ENCODE results near the gene OR51E2.

DNA sequence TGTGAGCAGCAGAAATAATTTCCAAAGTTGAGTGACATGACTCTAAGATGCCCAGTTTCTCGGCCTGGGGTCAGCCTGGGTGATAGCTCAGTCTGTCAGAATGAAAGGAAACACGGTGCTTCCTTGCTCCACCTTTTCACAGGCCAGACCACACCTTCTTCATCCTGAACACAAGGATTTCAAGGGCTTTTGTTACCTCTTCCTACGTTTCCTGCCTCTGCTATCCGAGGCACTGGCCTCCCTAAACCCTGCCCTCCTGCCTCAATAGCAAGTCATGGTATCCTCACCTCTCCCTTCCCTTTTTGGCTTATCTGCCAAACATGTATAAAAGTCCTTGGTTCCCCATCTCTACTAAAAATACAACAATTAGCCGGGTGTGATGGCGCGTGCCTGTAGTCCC, 55.6 kb downstream of the OR51E2 start:
- TF ChIP-seq, protein P1, sequence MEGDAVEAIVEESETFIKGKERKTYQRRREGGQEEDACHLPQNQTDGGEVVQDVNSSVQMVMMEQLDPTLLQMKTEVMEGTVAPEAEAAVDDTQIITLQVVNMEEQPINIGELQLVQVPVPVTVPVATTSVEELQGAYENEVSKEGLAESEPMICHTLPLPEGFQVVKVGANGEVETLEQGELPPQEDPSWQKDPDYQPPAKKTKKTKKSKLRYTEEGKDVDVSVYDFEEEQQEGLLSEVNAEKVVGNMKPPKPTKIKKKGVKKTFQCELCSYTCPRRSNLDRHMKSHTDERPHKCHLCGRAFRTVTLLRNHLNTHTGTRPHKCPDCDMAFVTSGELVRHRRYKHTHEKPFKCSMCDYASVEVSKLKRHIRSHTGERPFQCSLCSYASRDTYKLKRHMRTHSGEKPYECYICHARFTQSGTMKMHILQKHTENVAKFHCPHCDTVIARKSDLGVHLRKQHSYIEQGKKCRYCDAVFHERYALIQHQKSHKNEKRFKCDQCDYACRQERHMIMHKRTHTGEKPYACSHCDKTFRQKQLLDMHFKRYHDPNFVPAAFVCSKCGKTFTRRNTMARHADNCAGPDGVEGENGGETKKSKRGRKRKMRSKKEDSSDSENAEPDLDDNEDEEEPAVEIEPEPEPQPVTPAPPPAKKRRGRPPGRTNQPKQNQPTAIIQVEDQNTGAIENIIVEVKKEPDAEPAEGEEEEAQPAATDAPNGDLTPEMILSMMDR (IDR thresholded peaks at IDR 0.05): no peak
- TF ChIP-seq POLR2A (IDR thresholded peaks at IDR 0.05) (no peak), EP300 (IDR thresholded peaks at IDR 0.05; ENCODE audit: low read depth) (no peak)

All from transverse colon (tissue), 3 donors.